Measurements from ENCODE around the gene SPATA31C1.

DNA sequence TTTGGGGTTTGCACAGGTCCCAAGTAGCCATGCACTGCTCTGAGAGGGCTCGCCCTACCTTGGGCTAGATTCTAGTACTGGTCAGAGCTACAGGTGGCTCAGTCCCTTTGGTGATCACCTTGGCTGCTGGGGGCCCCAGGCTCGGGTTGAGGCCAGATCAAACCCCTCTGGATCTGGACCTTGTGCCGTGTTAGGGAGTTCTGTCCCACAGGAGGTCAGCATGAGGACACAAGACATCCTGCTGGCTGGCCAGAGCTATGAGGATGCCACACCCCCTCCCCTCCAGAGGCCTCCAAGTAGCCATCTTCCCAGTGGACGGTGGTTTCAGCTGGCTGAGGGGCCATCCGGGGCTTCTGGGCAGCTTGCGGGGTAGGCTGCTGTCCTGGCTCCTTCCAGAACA, 46.0 kb downstream of the SPATA31C1 start:
- no peak for TF ChIP-seq POLR2A (IDR thresholded peaks at IDR 0.05; ENCODE audit: low read depth, low read length)
- no peak for TF ChIP-seq TAF1 (IDR thresholded peaks at IDR 0.05; ENCODE audit: borderline replicate concordance, low read depth, low read length)
- TF ChIP-seq POLR2AphosphoS5 (IDR thresholded peaks at IDR 0.05; ENCODE audit: low read depth, low read length): no peak
